GM10847 (cell line): ENCODE data around the gene CNTROB.

Experiments used
- POLR2A ChIP-seq: IDR thresholded peaks from 2 replicates; pipeline ENCODE4 v1.6.1; 2011; ENCODE audit not compliant: insufficient read length; ENCODE audit errors: extremely low read depth

Gene CNTROB

GRCh38 chr17:7894866-7895265 is 37.1 kb upstream of the CNTROB start:
- TF ChIP-seq POLR2A = no peak

- no peak for TF ChIP-seq POLR2A
Observed at GRCh38 chr17:7897090-7897489, 34.9 kb upstream of the CNTROB start.

GRCh38 chr17:7897773-7898172 is 34.2 kb upstream of the CNTROB start:
- no peak for TF ChIP-seq POLR2A

GRCh38 chr17:7903154-7904103 is 28.6 kb upstream of the CNTROB start:
- no peak for TF ChIP-seq POLR2A

- TF ChIP-seq POLR2A = no peak
Observed at GRCh38 chr17:7909089-7909488, 22.9 kb upstream of the CNTROB start.

- TF ChIP-seq POLR2A = no peak
Observed at GRCh38 chr17:7910281-7910680, 21.7 kb upstream of the CNTROB start.

GRCh38 chr17:7910711-7911110 is 21.3 kb upstream of the CNTROB start:
- TF ChIP-seq POLR2A = no peak

GRCh38 chr17:7911116-7911515 is 20.9 kb upstream of the CNTROB start:
- no peak for TF ChIP-seq POLR2A

- no peak for TF ChIP-seq POLR2A
Observed at GRCh38 chr17:7912927-7913524, 19.0 kb upstream of the CNTROB start.

GRCh38 chr17:7915179-7915610 is 16.8 kb upstream of the CNTROB start:
- TF ChIP-seq POLR2A = no peak

- peak; percentile 44 for TF ChIP-seq POLR2A
Observed at GRCh38 chr17:7915611-7916384, 16.2 kb upstream of the CNTROB start, which contains the start of gene RNF227. TSS of gene RNF227 (minus strand) at chr17:7916289. CDS start at chr17:7916195, 94 bp downstream.

GRCh38 chr17:7916385-7916682 is 15.7 kb upstream of the CNTROB start:
- no peak for TF ChIP-seq POLR2A

GRCh38 chr17:7916808-7917207 is 15.2 kb upstream of the CNTROB start:
- no peak for TF ChIP-seq POLR2A

GRCh38 chr17:7922269-7922844 is 9.6 kb upstream of the CNTROB start:
- no peak for TF ChIP-seq POLR2A

- no peak for TF ChIP-seq POLR2A
Observed at GRCh38 chr17:7922845-7923628, 9.0 kb upstream of the CNTROB start.

GRCh38 chr17:7927596-7927995 is 4.4 kb upstream of the CNTROB start:
- no peak for TF ChIP-seq POLR2A
